ENCODE results near the gene ZFHX3.

DNA sequence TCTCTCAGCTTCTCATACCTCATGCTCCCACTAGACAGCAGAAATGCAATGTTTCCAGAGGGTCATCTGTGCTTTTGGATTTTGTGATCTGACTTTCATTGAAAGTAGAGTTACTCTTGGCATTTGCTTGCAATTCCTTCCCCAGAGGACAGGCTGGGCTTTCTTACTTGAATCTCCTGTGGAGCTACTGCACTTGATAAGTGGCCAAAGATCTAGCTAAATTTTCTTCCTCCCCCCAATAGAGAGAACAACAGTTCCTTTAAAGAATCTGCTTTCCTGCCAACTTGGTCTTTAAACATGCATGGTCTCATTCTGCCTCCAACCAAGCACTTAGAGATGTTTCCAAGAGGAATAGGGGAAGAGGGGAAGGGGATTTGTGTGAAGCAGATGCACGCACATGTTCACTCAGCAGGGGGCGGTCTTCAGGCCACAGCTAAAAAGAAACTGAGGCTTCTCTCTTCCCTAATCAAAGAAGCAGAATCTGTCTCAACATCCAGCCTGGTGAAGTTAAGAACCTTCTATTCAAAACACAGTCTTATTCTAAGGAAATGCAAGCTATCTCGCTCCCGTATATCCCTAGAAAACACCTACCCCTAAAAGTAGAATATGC is 229.6 kb downstream of the ZFHX3 start:
- TF ChIP-seq SMC3 (IDR thresholded peaks at IDR 0.05; ENCODE audit: borderline replicate concordance, low read length) (no peak), EED (IDR thresholded peaks at IDR 0.05; ENCODE audit: low read depth) (no peak), TAF1 (IDR thresholded peaks at IDR 0.05; ENCODE audit: borderline replicate concordance, low read depth, low read length) (no peak), EZH2 (IDR thresholded peaks at IDR 0.05; ENCODE audit: borderline replicate concordance, control insufficient read depth, low read depth, low read length) (no peak), CUX1 (IDR thresholded peaks at IDR 0.05; ENCODE audit: insufficient replicate concordance, low read depth, low read length) (no peak)
